Neural progenitor cell (in vitro differentiated cells): ENCODE results near the gene FAS. TPM values are rescaled to one million over a fixed set of nuclear protein-coding genes. Genes with fewer than 3 reads are reported as not detected.

Experiments
- DNase-seq: peaks from one replicate; pipeline ENCODE4 v3.0.0-alpha.2; 2016; ENCODE audit warnings: low spot score
- H2AFZ ChIP-seq: fragments of 200-600 bp; sonication (generic); replicated peaks from 2 replicates; pipeline ENCODE4 v1.6.1; 2016; ENCODE audit warnings: antibody characterized with exemption
- H3F3A ChIP-seq: fragments of 200-600 bp; sonication (generic); 2 replicates; pipeline ENCODE4 v1.6.1; 2016; ENCODE audit warnings: antibody characterized with exemption, low read depth
- H3K27ac ChIP-seq: fragments of 200-600 bp; sonication (generic); 2 replicates; pipeline ENCODE4 v1.5.1; 2016; ENCODE audit warnings: mild to moderate bottlenecking
- H3K27me3 ChIP-seq: fragments of 200-600 bp; sonication (generic); 2 replicates; pipeline ENCODE4 v1.6.1; 2016; ENCODE audit warnings: mild to moderate bottlenecking, moderate library complexity
- H3K36me3 ChIP-seq: fragments of 200-600 bp; sonication (generic); 2 replicates; pipeline ENCODE4 v1.5.1; 2016
- H3K4me1 ChIP-seq: fragments of 200-600 bp; sonication (generic); 2 replicates; pipeline ENCODE4 v1.6.1; 2016; ENCODE audit warnings: mixed run types
- H3K4me2 ChIP-seq: fragments of 200-600 bp; sonication (generic); 2 replicates; pipeline ENCODE4 v1.6.1; 2016
- H3K4me3 ChIP-seq: fragments of 200-600 bp; sonication (generic); 2 replicates; pipeline ENCODE4 v1.5.1; 2016
- H3K79me2 ChIP-seq: fragments of 200-600 bp; sonication (generic); 2 replicates; pipeline ENCODE4 v1.6.1; 2016; ENCODE audit warnings: low read depth
- H3K9ac ChIP-seq: fragments of 200-600 bp; sonication (generic); 2 replicates; pipeline ENCODE4 v1.6.1; 2016
- H3K9me3 ChIP-seq: fragments of 200-600 bp; sonication (generic); 2 replicates; pipeline ENCODE4 v1.5.1; 2016; ENCODE audit warnings: low read depth
- H4K20me1 ChIP-seq: fragments of 200-600 bp; sonication (generic); 2 replicates; pipeline ENCODE4 v1.6.1; 2016; ENCODE audit warnings: low read depth
- H3K27ac Mint-ChIP-seq: 3 replicates; pipeline ENCODE4 v1.8.0; 2021; ENCODE audit warnings: mixed read lengths
- H3K27me3 Mint-ChIP-seq: 2 replicates; pipeline ENCODE4 v1.8.0; 2022; ENCODE audit warnings: low read depth, mild to moderate bottlenecking, inconsistent platforms, moderate library complexity, mixed read lengths; ENCODE audit not compliant: insufficient read depth
- H3K36me3 Mint-ChIP-seq: 3 replicates; pipeline ENCODE4 v1.8.0; 2021; ENCODE audit warnings: mixed read lengths
- H3K4me1 Mint-ChIP-seq: 3 replicates; pipeline ENCODE4 v1.8.0; 2021; ENCODE audit warnings: mixed read lengths
- H3K4me3 Mint-ChIP-seq: 3 replicates; pipeline ENCODE4 v1.8.0; 2021; ENCODE audit warnings: mild to moderate bottlenecking, moderate library complexity, mixed read lengths
- H3K9me3 Mint-ChIP-seq: 3 replicates; pipeline ENCODE4 v1.8.0; 2020; ENCODE audit warnings: mixed read lengths
- EZH2 ChIP-seq: fragments of 200-600 bp; sonication (generic); IDR thresholded peaks from 2 replicates; pipeline ENCODE4 v1.6.1; 2017; ENCODE audit warnings: antibody characterized with exemption, mild to moderate bottlenecking, moderate library complexity
- EZH2phosphoT487 ChIP-seq: fragments of 200-600 bp; sonication (generic); IDR thresholded peaks from 2 replicates; pipeline ENCODE4 v1.6.1; 2017; ENCODE audit warnings: antibody characterized with exemption
- total RNA-seq: library from RNA; depleted of rRNA; stranded (reverse); fragments of >200 nt; gene quantifications from 2 replicates; pipeline ENCODE4 v1.2.3, GENCODE V29; 2015; ENCODE audit warnings: low replicate concordance
- TF ChIP-seq, protein P1 (sequence below): fragments of 200-600 bp; sonication (generic); IDR thresholded peaks from 2 replicates; pipeline ENCODE4 v1.5.1; 2017; ENCODE audit warnings: antibody characterized with exemption, mild to moderate bottlenecking

FAS gene
- total RNA-seq, 1 donor from 2014 or later, result 11.1 TPM

- Histone ChIP-seq H2AFZ (no peak overlapping the region), H3F3A (no peaks in the 10 kb centered on the region), H3K4me3 (no peak overlapping the region), H3K4me1 (no peaks in the 10 kb centered on the region), H3K4me2 (no peak overlapping the region), H3K36me3 (no peaks in the 10 kb centered on the region), H3K79me2 (no peaks in the 10 kb centered on the region), H3K9me3 (no peaks in the 10 kb centered on the region), H3K27ac (no peak overlapping the region), H3K9ac (no peak overlapping the region), H3K27me3 (no peaks in the 10 kb centered on the region), H4K20me1 (no peaks in the 10 kb centered on the region)
- H3K27me3 Mint-ChIP-seq, result no peaks in the 10 kb centered on the region
- H3K4me3 Mint-ChIP-seq, result no peak overlapping the region
- no peak for TF ChIP-seq EZH2phosphoT487
- no peak for TF ChIP-seq EZH2
- TF ChIP-seq, protein P1, sequence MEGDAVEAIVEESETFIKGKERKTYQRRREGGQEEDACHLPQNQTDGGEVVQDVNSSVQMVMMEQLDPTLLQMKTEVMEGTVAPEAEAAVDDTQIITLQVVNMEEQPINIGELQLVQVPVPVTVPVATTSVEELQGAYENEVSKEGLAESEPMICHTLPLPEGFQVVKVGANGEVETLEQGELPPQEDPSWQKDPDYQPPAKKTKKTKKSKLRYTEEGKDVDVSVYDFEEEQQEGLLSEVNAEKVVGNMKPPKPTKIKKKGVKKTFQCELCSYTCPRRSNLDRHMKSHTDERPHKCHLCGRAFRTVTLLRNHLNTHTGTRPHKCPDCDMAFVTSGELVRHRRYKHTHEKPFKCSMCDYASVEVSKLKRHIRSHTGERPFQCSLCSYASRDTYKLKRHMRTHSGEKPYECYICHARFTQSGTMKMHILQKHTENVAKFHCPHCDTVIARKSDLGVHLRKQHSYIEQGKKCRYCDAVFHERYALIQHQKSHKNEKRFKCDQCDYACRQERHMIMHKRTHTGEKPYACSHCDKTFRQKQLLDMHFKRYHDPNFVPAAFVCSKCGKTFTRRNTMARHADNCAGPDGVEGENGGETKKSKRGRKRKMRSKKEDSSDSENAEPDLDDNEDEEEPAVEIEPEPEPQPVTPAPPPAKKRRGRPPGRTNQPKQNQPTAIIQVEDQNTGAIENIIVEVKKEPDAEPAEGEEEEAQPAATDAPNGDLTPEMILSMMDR, result no peak
- H3K4me1 Mint-ChIP-seq, result no peaks in the 10 kb centered on the region
- H3K9me3 Mint-ChIP-seq, result no peaks in the 10 kb centered on the region
- H3K36me3 Mint-ChIP-seq, result no peaks in the 10 kb centered on the region
- no peak overlapping the region for H3K27ac Mint-ChIP-seq
- no peak for DNase-seq
Measured at GRCh38 chr10:89042562-89042961, 52.0 kb downstream of the FAS start.

DNA sequence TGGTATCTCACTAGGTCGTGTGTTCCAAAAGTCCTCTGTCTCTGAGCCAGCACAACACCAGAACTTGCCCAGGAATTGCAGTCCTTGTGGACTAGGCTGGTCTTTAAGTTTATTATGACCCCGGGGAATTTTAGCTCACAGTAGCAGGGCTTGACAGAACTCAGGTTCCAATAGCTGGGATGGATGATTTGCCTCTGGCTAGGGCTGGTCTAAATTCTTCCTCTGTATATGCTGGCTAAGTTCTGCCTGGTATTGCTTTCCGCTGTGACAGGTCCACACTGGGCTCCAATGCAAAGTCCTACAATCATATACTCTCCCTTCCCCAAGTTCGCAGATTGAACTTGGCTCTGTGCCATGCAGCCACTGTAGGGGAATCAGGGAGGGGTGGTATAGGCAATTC is 52.5 kb downstream of the FAS start:
- Histone ChIP-seq H3K27me3 (no peaks in the 10 kb centered on the region), H2AFZ (no peak overlapping the region), H4K20me1 (no peaks in the 10 kb centered on the region), H3K4me1 (no peaks in the 10 kb centered on the region), H3K4me2 (no peak overlapping the region), H3K4me3 (no peak overlapping the region), H3K36me3 (no peaks in the 10 kb centered on the region), H3K27ac (no peak overlapping the region), H3K9me3 (no peaks in the 10 kb centered on the region), H3F3A (no peaks in the 10 kb centered on the region), H3K9ac (no peak overlapping the region), H3K79me2 (no peaks in the 10 kb centered on the region)
- H3K27me3 Mint-ChIP-seq, result no peaks in the 10 kb centered on the region
- TF ChIP-seq, protein P1, result no peak
- TF ChIP-seq EZH2 (no peak), EZH2phosphoT487 (no peak)
- no peak overlapping the region for H3K27ac Mint-ChIP-seq
- no peak overlapping the region for H3K4me3 Mint-ChIP-seq
- DNase-seq, result no peak
- no peaks in the 10 kb centered on the region for H3K4me1 Mint-ChIP-seq
- no peaks in the 10 kb centered on the region for H3K9me3 Mint-ChIP-seq
- H3K36me3 Mint-ChIP-seq, result no peaks in the 10 kb centered on the region

DNA sequence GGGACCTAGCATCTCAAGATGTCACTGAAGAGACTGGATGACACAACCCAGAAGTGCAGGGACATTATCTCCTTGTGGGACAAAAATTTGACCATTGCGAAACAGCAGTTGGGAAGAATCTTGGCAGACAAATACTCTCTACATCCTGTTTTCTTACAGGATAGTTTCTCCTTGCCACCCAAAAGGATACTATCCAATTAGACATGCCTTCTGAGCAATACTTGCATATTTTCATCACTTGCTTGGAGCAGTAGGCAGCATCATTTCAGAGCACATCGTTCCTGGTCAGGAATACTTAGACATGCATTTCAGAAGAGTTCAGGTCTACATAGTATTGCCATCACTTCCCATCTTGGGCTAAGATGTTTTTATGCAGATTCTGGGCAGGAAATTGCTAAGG is 56.8 kb downstream of the FAS start:
- no peak overlapping the region for H3K27ac ChIP-seq
- H3K4me2 ChIP-seq, result no peak overlapping the region
- H4K20me1 ChIP-seq, result no peaks in the 10 kb centered on the region
- H3K79me2 ChIP-seq, result no peaks in the 10 kb centered on the region
- no peaks in the 10 kb centered on the region for H3K36me3 ChIP-seq
- no peaks in the 10 kb centered on the region for H3F3A ChIP-seq
- no peaks in the 10 kb centered on the region for H3K27me3 ChIP-seq
- Mint-ChIP-seq H3K27ac (no peak overlapping the region), H3K9me3 (no peaks in the 10 kb centered on the region), H3K36me3 (no peaks in the 10 kb centered on the region), H3K27me3 (no peaks in the 10 kb centered on the region), H3K4me1 (no peaks in the 10 kb centered on the region), H3K4me3 (no peak overlapping the region)
- H3K9me3 ChIP-seq, result no peaks in the 10 kb centered on the region
- H2AFZ ChIP-seq, result no peak overlapping the region
- H3K4me1 ChIP-seq, result no peaks in the 10 kb centered on the region
- DNase-seq, result no peak
- TF ChIP-seq EZH2phosphoT487 (no peak), EZH2 (no peak)
- TF ChIP-seq, protein P1, result no peak
- no peak overlapping the region for H3K4me3 ChIP-seq
- no peak overlapping the region for H3K9ac ChIP-seq
